Transverse colon (tissue), 4 donors: ENCODE measurements around the gene RCAN1. TPM values are rescaled to one million over a fixed set of nuclear protein-coding genes. Genes with fewer than 3 reads are reported as not detected.

Source experiments
- DNase-seq: peaks from one replicate; pipeline ENCODE4 v3.0.0-alpha.2; 2019
- H3K27ac ChIP-seq, 4 donors: fragments of 200-600 bp; sonication (generic); 2 replicates each; pipeline ENCODE4 v1.5.1; 2016 to 2018; ENCODE audit warnings: inconsistent platforms in 4 of 4
- H3K27me3 ChIP-seq: fragments of 200-600 bp; sonication (generic); 2 replicates; pipeline ENCODE4 v1.5.1; 2017; ENCODE audit warnings: inconsistent platforms
- H3K36me3 ChIP-seq, 4 donors: fragments of 200-600 bp; sonication (generic); 2 replicates each; pipeline ENCODE4 v1.5.1; 2017 to 2019; ENCODE audit warnings: inconsistent platforms in 4 of 4
- H3K4me1 ChIP-seq, 4 donors: fragments of 200-600 bp; sonication (generic); 2 replicates each; pipeline ENCODE4 v1.5.1; 2017 to 2020; ENCODE audit warnings: inconsistent platforms in 4 of 4
- H3K4me3 ChIP-seq, 4 donors: fragments of 200-600 bp; sonication (generic); 1 replicate in 1 of 4; 2 replicates in 3 of 4; pipeline versions ENCODE4 v1.5.1 to v1.6.1; 2017 to 2019; ENCODE audit warnings: inconsistent platforms in 4 of 4
- H3K9me3 ChIP-seq, 2 donors: fragments of 200-600 bp; sonication (generic); 2 replicates each; pipeline ENCODE4 v1.5.1; 2017 to 2019; ENCODE audit warnings: inconsistent platforms in 2 of 2
- CTCF ChIP-seq, 5 experiments: fragments of 200-600 bp in 3 of 5; fragments of 450-650 bp in 2 of 5; sonication (generic) in 3 of 5; IDR thresholded peaks; 1 replicate in 2 of 5; 2 replicates in 3 of 5; pipeline ENCODE4 v1.5.1; 2016 to 2017; ENCODE audit warnings: antibody characterized with exemption in 5 of 5, inconsistent platforms in 3 of 5, mild to moderate bottlenecking in 2 of 5, moderate library complexity in 1 of 5
- EP300 ChIP-seq: sonication (generic); formaldehyde crosslinking; IDR thresholded peaks from one replicate; pipeline ENCODE4 v1.6.1; 2017; ENCODE audit warnings: antibody characterized with exemption, low read depth
- POLR2A ChIP-seq: fragments of 450-650 bp; IDR thresholded peaks from one replicate; pipeline ENCODE4 v1.6.1; 2016; ENCODE audit warnings: antibody characterized with exemption, mild to moderate bottlenecking, moderate library complexity
- POLR2AphosphoS5 ChIP-seq, 3 donors: sonication (generic); formaldehyde crosslinking; IDR thresholded peaks; one replicate each; pipeline ENCODE4 v1.6.1; 2016; ENCODE audit warnings: antibody characterized with exemption in 3 of 3
- WGBS, 2 donors: methylation state at CpG; one replicate each; pipeline ENCODE4 v1.1.5; 2018; ENCODE audit warnings: low coverage in 1 of 2; 5-methylcytosine and 5-hydroxymethylcytosine counted together
- in situ Hi-C, 4 donors: fragments of 200-750 bp; cut with MboI; loops; one replicate each; pipeline versions ENCODE4 v1.15.0 to v1.15.1; 2017; ENCODE audit warnings: low sequenced_read_pairs in 3 of 4, low pct_ligation_motif_present in 1 of 4, low pct_unique_long_range_greater_than_20kb in 1 of 4
- intact Hi-C: fragments of 100-400 bp; cut with DNase I; formaldehyde crosslinking; loops from one replicate; pipeline ENCODE4 v1.15.1; 2023; ENCODE audit warnings: low total_unique reads
- total RNA-seq, 4 donors: library from RNA; depleted of rRNA; stranded (reverse); fragments of >200 nt; gene quantifications; one replicate each; pipeline ENCODE4 v1.1.0, GENCODE V29; 2016

The RCAN1 gene
- 10 to 100 TPM; 39.5 to 68.8 (median 57.8) TPM for total RNA-seq

GRCh38 chr21:34614628-34615486 is at the start of gene RCAN1:
Gene RCAN1, minus strand, starts transcription at chr21:34615113. Its CDS starts 102 bp downstream, at chr21:34615011.
- Histone ChIP-seq H3K36me3 (no peaks in the 10 kb centered on the region), H3K4me3 (peak within 1 kb of the TSS; percentile 59 to 93 (median 70)), H3K9me3 (no peaks in the 10 kb centered on the region), H3K27ac (peak within 1 kb of the TSS; percentile 83 to 91 (median 86)), H3K27me3 (no peaks in the 10 kb centered on the region), H3K4me1 (peaks cover 0 to 22% (median 15%) of the 10 kb centered on the region in 4 donors)
- intact Hi-C loops, result no loop called here
- in situ Hi-C loops, result loop anchor here in 3 of 4 donors (25.0 kb wide), 1 partner anchor 703 kb away; the partner anchor contains the start of gene ATP5PO (in 3 of the 3)
- TF ChIP-seq EP300 (no peak), POLR2A (no peak), POLR2AphosphoS5 (IDR thresholded peaks at IDR 0.05) (peak; percentile 47 to 61 (median 56))
- peak; percentile 93 for DNase-seq
- 1% methylated on average over 51 of the region's 121 CpGs; no CpG with 5 or more reads in 1 of the 2 donors for WGBS, 2 donors

GRCh38 chr21:34661848-34662247 is 46.9 kb upstream of the RCAN1 start:
- Histone ChIP-seq H3K27ac (no peak overlapping the region), H3K27me3 (no peaks in the 10 kb centered on the region), H3K36me3 (no peaks in the 10 kb centered on the region), H3K9me3 (peaks cover 13 to 17% of the 10 kb centered on the region in 2 donors), H3K4me1 (no peaks in the 10 kb centered on the region), H3K4me3 (no peak overlapping the region)
- intact Hi-C loops, result no loop called here
- TF ChIP-seq POLR2AphosphoS5 (IDR thresholded peaks at IDR 0.05) (no peak), EP300 (no peak), CTCF (IDR thresholded peaks at IDR 0.05) (no peak), POLR2A (no peak)
- in situ Hi-C loops, result no loop called here
- DNase-seq, result no peak

- in situ Hi-C loops, result no loop called here
- H3K36me3 ChIP-seq, result no peaks in the 10 kb centered on the region
- H3K9me3 ChIP-seq, result peaks cover 0 to 5% of the 10 kb centered on the region in 2 donors
- no peak for TF ChIP-seq EP300
- no peak for TF ChIP-seq POLR2AphosphoS5 (IDR thresholded peaks at IDR 0.05)
- no peak for TF ChIP-seq POLR2A
- no peak for TF ChIP-seq CTCF (IDR thresholded peaks at IDR 0.05)
- intact Hi-C loops, result no loop called here
- H3K27ac ChIP-seq, result no peak overlapping the region
- no peak for DNase-seq
- H3K4me3 ChIP-seq, result no peak overlapping the region
- H3K4me1 ChIP-seq, result peaks cover 0 to 3% (median 0%) of the 10 kb centered on the region in 4 donors
- peaks cover 7% of the 10 kb centered on the region for H3K27me3 ChIP-seq
- 85 to 92% methylated on average over 4 to 6 of the region's 6 CpGs for WGBS, 2 donors
Observed at GRCh38 chr21:34653522-34653921, 38.6 kb upstream of the RCAN1 start.

- Histone ChIP-seq H3K4me3 (no peak overlapping the region), H3K9me3 (peaks cover 0 to 5% of the 10 kb centered on the region in 2 donors), H3K4me1 (peaks cover 0 to 3% (median 0%) of the 10 kb centered on the region in 4 donors), H3K27me3 (peaks cover 7% of the 10 kb centered on the region), H3K36me3 (no peaks in the 10 kb centered on the region), H3K27ac (no peak overlapping the region)
- no peak for TF ChIP-seq POLR2A
- TF ChIP-seq CTCF (IDR thresholded peaks at IDR 0.05), result no peak
- no peak for TF ChIP-seq POLR2AphosphoS5 (IDR thresholded peaks at IDR 0.05)
- TF ChIP-seq EP300, result no peak
- in situ Hi-C loops (no loop called here), intact Hi-C loops (no loop called here)
- no peak for DNase-seq
- WGBS, 2 donors, result 82 to 100% methylated on average over 1 of the region's 1 CpG
Observed at GRCh38 chr21:34651642-34652041, 36.7 kb upstream of the RCAN1 start.
